Osteoblast (primary cell): Measurements from ENCODE around the gene DPYSL3. TPM values are rescaled to one million over a fixed set of nuclear protein-coding genes. Genes with fewer than 3 reads are reported as not detected.

Source experiments
- DNase-seq: peaks from one replicate; pipeline ENCODE4 v3.0.0; 2011; ENCODE audit warnings: low spot score, mixed read lengths; ENCODE audit not compliant: insufficient read length; ENCODE audit errors: missing footprints
- H2AFZ ChIP-seq: 2 replicates; pipeline ENCODE4 v1.6.0; 2011; ENCODE audit warnings: mild to moderate bottlenecking, low read length
- H3K27ac ChIP-seq: 2 replicates; pipeline ENCODE4 v1.5.1; 2011; ENCODE audit warnings: mild to moderate bottlenecking, low read depth, low read length, moderate library complexity
- H3K27me3 ChIP-seq: 2 replicates; pipeline ENCODE4 v1.6.0; 2012; ENCODE audit warnings: mild to moderate bottlenecking, control low read depth, inconsistent platforms, low read length, moderate library complexity; ENCODE audit not compliant: insufficient read depth
- H3K36me3 ChIP-seq: 2 replicates; pipeline ENCODE4 v1.5.1; 2011; ENCODE audit warnings: mild to moderate bottlenecking, low read length, control low read depth, moderate library complexity; ENCODE audit not compliant: insufficient read depth
- H3K4me1 ChIP-seq: 2 replicates; pipeline ENCODE4 v1.5.1; 2011; ENCODE audit warnings: mild to moderate bottlenecking, low read length, control low read depth, moderate library complexity; ENCODE audit not compliant: insufficient read depth
- H3K4me2 ChIP-seq: 2 replicates; pipeline ENCODE4 v1.6.0; 2011; ENCODE audit warnings: mild to moderate bottlenecking, low read length; ENCODE audit not compliant: insufficient read depth
- H3K4me3 ChIP-seq: fragments of 200-600 bp; sonication (generic); 3 replicates; pipeline ENCODE4 v1.5.1; 2012; ENCODE audit warnings: mild to moderate bottlenecking, low read length, inconsistent platforms; ENCODE audit not compliant: insufficient read depth
- H3K79me2 ChIP-seq: 2 replicates; pipeline ENCODE4 v1.6.0; 2012; ENCODE audit warnings: mild to moderate bottlenecking, low read length, control low read depth, inconsistent platforms; ENCODE audit not compliant: insufficient read depth
- H3K9me3 ChIP-seq: 2 replicates; pipeline ENCODE4 v1.5.1; 2011; ENCODE audit warnings: low read depth, low read length, control low read depth
- H4K20me1 ChIP-seq: 2 replicates; pipeline ENCODE4 v1.6.0; 2012; ENCODE audit warnings: mild to moderate bottlenecking, low read length, control low read depth; ENCODE audit not compliant: insufficient read depth
- CTCF ChIP-seq: IDR thresholded peaks from 2 replicates; pipeline ENCODE4 v1.5.1; 2011; ENCODE audit warnings: mild to moderate bottlenecking, low read depth, low read length, moderate library complexity; ENCODE audit errors: extremely low read depth
- total RNA-seq: library from RNA; depleted of rRNA; stranded (reverse); fragments of >200 nt; gene quantifications from 2 replicates; pipeline ENCODE4 v1.2.3, GENCODE V29; 2012

Gene DPYSL3
- total RNA-seq, 1 donor, result 119 TPM

GRCh38 chr5:147417135-147417813, 92.6 kb downstream of the DPYSL3 start:
- Histone ChIP-seq H3K4me1 (peaks cover 25% of the 10 kb centered on the region), H3K9me3 (no peaks in the 10 kb centered on the region), H2AFZ (no peak overlapping the region), H3K4me2 (peak overlapping the region; percentile 62), H3K79me2 (no peaks in the 10 kb centered on the region), H3K27me3 (no peaks in the 10 kb centered on the region), H4K20me1 (no peaks in the 10 kb centered on the region), H3K36me3 (peaks cover 9% of the 10 kb centered on the region), H3K4me3 (peak overlapping the region; percentile 9), H3K27ac (peak overlapping the region; percentile 75)
- DNase-seq, result peak; percentile 82
- TF ChIP-seq CTCF, result no peak

GRCh38 chr5:147415651-147416050, 94.2 kb downstream of the DPYSL3 start:
- Histone ChIP-seq H3K4me3 (no peak overlapping the region), H3K27me3 (no peaks in the 10 kb centered on the region), H3K4me1 (peaks cover 25% of the 10 kb centered on the region), H3K4me2 (no peak overlapping the region), H2AFZ (no peak overlapping the region), H3K9me3 (no peaks in the 10 kb centered on the region), H3K79me2 (no peaks in the 10 kb centered on the region), H4K20me1 (no peaks in the 10 kb centered on the region), H3K36me3 (peaks cover 16% of the 10 kb centered on the region), H3K27ac (no peak overlapping the region)
- no peak for DNase-seq
- TF ChIP-seq CTCF, result no peak

GRCh38 chr5:147413266-147413665, 96.6 kb downstream of the DPYSL3 start:
- H3K9me3 ChIP-seq, result no peaks in the 10 kb centered on the region
- no peaks in the 10 kb centered on the region for H4K20me1 ChIP-seq

GRCh38 chr5:147412561-147412960, 97.3 kb downstream of the DPYSL3 start:
- no peak for TF ChIP-seq CTCF
- Histone ChIP-seq H2AFZ (no peak overlapping the region), H3K4me2 (no peak overlapping the region)

More at GRCh38 chr5:147413266-147413665, 96.6 kb downstream of the DPYSL3 start:
- H3K27me3 ChIP-seq, result no peaks in the 10 kb centered on the region
- H2AFZ ChIP-seq, result no peak overlapping the region
- peaks cover 25% of the 10 kb centered on the region for H3K4me1 ChIP-seq
- no peak overlapping the region for H3K4me3 ChIP-seq
- no peak for TF ChIP-seq CTCF
- no peak overlapping the region for H3K27ac ChIP-seq
- DNase-seq, result no peak
- no peaks in the 10 kb centered on the region for H3K79me2 ChIP-seq
- H3K4me2 ChIP-seq, result no peak overlapping the region
- peaks cover 29% of the 10 kb centered on the region for H3K36me3 ChIP-seq

More at GRCh38 chr5:147412561-147412960, 97.3 kb downstream of the DPYSL3 start:
- H3K27ac ChIP-seq, result no peak overlapping the region
- no peaks in the 10 kb centered on the region for H4K20me1 ChIP-seq
- no peaks in the 10 kb centered on the region for H3K9me3 ChIP-seq
- H3K27me3 ChIP-seq, result no peaks in the 10 kb centered on the region
- peaks cover 34% of the 10 kb centered on the region for H3K36me3 ChIP-seq
- H3K4me1 ChIP-seq, result peaks cover 20% of the 10 kb centered on the region
- H3K4me3 ChIP-seq, result no peak overlapping the region
- no peak for DNase-seq
- H3K79me2 ChIP-seq, result no peaks in the 10 kb centered on the region
